ENCODE results near the gene FTCDNL1. TPM values are rescaled to one million over a fixed set of nuclear protein-coding genes. Genes with fewer than 3 reads are reported as not detected.
A peak's percentile ranks its signal among the peaks of the same experiment; 100 is the strongest.

FTCDNL1 gene
- total and polyA plus RNA-seq, 2 of the 13 experiments (the other 11 are each of a cell fraction or from before 2014, with no cell fraction given), result 0.98 to 1.4 TPM

DNA sequence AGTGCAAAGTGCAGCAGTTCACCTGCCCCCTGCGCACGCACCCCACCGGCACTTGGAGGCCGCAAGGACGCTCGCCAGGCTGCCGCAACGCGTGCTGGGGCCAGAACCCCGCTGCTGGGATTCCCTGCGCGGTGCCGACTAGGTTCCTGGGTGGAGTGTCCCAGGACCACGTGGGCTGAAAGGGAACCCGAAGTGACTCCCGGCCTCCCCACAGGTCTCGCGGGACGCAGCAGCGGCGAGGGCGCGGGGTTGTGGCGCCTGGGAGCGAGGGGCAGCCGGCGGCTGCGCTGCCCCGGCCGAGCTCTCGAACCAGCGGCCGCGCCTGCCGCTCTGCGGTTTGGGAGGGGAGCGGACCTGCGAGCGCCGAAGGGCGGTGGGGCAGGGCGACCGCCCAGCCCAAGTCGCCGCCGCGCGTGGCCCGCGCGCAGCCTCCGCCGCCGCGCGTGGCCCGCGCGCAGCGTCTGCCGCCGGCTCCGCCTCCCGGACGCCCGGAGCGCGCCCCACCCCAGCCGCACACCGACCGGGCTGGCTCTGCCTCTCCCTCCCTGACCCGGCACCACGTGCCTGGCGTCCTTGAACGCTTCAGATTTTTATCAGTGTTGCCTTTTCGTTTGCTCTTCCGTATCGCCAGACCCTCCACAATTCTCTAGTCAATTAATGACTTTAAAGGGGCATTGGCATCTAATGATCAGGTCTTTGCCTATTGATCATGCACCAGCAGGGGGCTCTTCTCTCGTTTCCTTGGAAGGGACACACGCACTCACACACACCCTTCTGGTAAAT, at the start of gene FTCDNL1 (continued):
- TF ChIP-seq, protein P1, sequence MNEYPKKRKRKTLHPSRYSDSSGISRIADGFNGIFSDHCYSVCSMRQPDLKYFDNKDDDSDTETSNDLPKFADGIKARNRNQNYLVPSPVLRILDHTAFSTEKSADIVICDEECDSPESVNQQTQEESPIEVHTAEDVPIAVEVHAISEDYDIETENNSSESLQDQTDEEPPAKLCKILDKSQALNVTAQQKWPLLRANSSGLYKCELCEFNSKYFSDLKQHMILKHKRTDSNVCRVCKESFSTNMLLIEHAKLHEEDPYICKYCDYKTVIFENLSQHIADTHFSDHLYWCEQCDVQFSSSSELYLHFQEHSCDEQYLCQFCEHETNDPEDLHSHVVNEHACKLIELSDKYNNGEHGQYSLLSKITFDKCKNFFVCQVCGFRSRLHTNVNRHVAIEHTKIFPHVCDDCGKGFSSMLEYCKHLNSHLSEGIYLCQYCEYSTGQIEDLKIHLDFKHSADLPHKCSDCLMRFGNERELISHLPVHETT (CRISPR knock-in tag; conservative IDR thresholded peaks at IDR 0.05), result peak; percentile 32; the same call in 1 of the 2 replicates
- peak; percentile 94 for TF ChIP-seq HIVEP1 (CRISPR knock-in tag; IDR thresholded peaks at IDR 0.05)
- 0 out of 2 replicates have a peak, but pooled peaks have one; percentile 26 for TF ChIP-seq ZZZ3 (CRISPR knock-in tag; IDR thresholded peaks at IDR 0.05; ENCODE audit: borderline replicate concordance)
- TF ChIP-seq HNRNPL (IDR thresholded peaks at IDR 0.05; ENCODE audit: low read depth, low read length), result 0 out of 2 replicates have a peak, but pooled peaks have one; percentile 32
- no peak for TF ChIP-seq ELK4 (CRISPR knock-in tag; IDR thresholded peaks at IDR 0.05; ENCODE audit: borderline replicate concordance)
- TF ChIP-seq, protein P2, sequence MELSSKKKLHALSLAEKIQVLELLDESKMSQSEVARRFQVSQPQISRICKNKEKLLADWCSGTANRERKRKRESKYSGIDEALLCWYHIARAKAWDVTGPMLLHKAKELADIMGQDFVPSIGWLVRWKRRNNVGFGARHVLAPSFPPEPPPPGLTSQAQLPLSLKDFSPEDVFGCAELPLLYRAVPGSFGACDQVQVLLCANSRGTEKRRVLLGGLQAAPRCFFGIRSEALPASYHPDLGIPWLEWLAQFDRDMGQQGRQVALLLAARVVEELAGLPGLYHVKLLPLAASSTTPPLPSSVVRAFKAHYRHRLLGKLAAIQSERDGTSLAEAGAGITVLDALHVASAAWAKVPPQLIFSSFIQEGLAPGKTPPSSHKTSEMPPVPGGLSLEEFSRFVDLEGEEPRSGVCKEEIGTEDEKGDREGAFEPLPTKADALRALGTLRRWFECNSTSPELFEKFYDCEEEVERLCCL (CRISPR knock-in tag; IDR thresholded peaks at IDR 0.05; ENCODE audit: borderline replicate concordance), result peak; percentile 53; the same call in 1 of the 2 replicates
- peak; percentile 93 for TF ChIP-seq DMAP1 (CRISPR knock-in tag; IDR thresholded peaks at IDR 0.05)
- no peak for TF ChIP-seq ZBTB4 (CRISPR knock-in tag; IDR thresholded peaks at IDR 0.05; ENCODE audit: borderline replicate concordance)
- TF ChIP-seq, protein P3, sequence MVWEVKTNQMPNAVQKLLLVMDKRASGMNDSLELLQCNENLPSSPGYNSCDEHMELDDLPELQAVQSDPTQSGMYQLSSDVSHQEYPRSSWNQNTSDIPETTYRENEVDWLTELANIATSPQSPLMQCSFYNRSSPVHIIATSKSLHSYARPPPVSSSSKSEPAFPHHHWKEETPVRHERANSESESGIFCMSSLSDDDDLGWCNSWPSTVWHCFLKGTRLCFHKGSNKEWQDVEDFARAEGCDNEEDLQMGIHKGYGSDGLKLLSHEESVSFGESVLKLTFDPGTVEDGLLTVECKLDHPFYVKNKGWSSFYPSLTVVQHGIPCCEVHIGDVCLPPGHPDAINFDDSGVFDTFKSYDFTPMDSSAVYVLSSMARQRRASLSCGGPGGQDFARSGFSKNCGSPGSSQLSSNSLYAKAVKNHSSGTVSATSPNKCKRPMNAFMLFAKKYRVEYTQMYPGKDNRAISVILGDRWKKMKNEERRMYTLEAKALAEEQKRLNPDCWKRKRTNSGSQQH (CRISPR knock-in tag; IDR thresholded peaks at IDR 0.05; ENCODE audit: low read depth), result peak; percentile 52; the same call in 1 of the 2 replicates
- TF ChIP-seq JUN (CRISPR knock-in tag; IDR thresholded peaks at IDR 0.05), result 0 out of 2 replicates have a peak, but pooled peaks have one; percentile 44
- no peak for TF ChIP-seq NFATC3 (CRISPR knock-in tag; IDR thresholded peaks at IDR 0.05)
- TF ChIP-seq MAF1 (CRISPR knock-in tag; IDR thresholded peaks at IDR 0.05; ENCODE audit: borderline replicate concordance), result no peak
- TF ChIP-seq SKI (IDR thresholded peaks at IDR 0.05; ENCODE audit: partially characterized antibody), result peak; percentile 44
- TF ChIP-seq CBX2 (IDR thresholded peaks at IDR 0.05; ENCODE audit: low read depth, low read length), result no peak
- peak; percentile 96 for TF ChIP-seq CBX2 (CRISPR knock-in tag; IDR thresholded peaks at IDR 0.05; ENCODE audit: low read depth)
- TF ChIP-seq ZNF232 (CRISPR knock-in tag; IDR thresholded peaks at IDR 0.05; ENCODE audit: borderline replicate concordance), result 0 out of 2 replicates have a peak, but pooled peaks have one; percentile 53
- 0 out of 2 replicates have a peak, but pooled peaks have one; percentile 51 for TF ChIP-seq ZSCAN5A (CRISPR knock-in tag; IDR thresholded peaks at IDR 0.05; ENCODE audit: borderline replicate concordance)
- no peak for TF ChIP-seq ISX (CRISPR knock-in tag; conservative IDR thresholded peaks at IDR 0.05)
